ENCODE data around the gene CAPN9.

DNA sequence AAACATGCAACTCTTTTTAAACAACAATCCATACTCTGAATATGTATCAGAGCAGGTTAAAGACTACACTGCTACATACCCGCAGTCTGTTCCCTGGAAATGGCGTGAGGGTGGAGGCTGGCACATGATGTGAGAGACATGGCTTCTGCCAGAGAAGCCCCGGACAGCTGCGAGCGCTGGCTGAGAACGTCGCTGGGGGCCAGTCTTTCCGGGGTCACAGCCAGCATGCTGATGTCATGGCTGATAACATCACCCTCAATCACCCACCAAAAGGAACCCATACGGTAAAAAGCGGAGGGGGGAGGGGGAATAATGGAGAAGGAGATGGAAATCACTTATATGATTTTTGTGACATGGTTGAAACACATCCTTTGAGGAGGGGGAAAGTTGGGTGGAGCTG is 92.0 kb downstream of the CAPN9 start:
- no peak for TF ChIP-seq POLR2A (IDR thresholded peaks at IDR 0.05)
- no peak for TF ChIP-seq CTCF (IDR thresholded peaks at IDR 0.05)
